GM23248 (cell line): ENCODE measurements around the gene ZER1.

ENCODE experiments used
- EZH2 ChIP-seq: fragments of 200-600 bp; sonication (generic); IDR thresholded peaks from 2 replicates; pipeline ENCODE4 v1.6.1; 2018; ENCODE audit warnings: antibody characterized with exemption, mild to moderate bottlenecking; ENCODE audit not compliant: insufficient read depth, poor library complexity, severe bottlenecking
- EZH2phosphoT487 ChIP-seq: fragments of 200-600 bp; sonication (generic); IDR thresholded peaks from 2 replicates; pipeline ENCODE4 v1.6.1; 2018; ENCODE audit warnings: antibody characterized with exemption, moderate library complexity, mild to moderate bottlenecking, low read depth; ENCODE audit not compliant: insufficient read depth

DNA sequence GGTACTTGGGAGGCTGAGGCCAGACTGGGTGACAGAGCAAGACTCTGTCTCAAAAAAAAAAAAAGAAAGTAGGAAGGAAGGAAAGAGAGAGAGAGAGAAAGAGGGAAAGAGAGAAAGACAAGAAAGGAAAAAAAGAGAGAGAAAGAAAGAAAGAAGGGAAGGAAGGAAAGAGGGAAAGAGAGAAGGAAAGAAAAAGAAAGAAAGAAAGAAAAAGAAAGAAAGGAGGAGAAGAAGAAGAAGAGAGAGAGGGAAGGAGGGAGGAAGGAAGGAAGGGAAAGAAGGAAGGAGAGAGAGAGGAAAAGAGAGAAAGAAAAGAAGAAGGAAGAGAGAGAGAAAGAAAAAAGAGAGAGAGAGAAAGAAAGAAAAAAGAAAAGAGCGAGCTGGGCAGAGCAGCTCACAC, 3.1 kb upstream of the ZER1 start:
- TF ChIP-seq EZH2 (no peak), EZH2phosphoT487 (no peak)
